ENCODE data around the gene NFIA. TPM values are rescaled to one million over a fixed set of nuclear protein-coding genes. Genes with fewer than 3 reads are reported as not detected.

NFIA gene
- total and polyA plus RNA-seq, 10 of the 15 experiments (the other 5 are each of a cell fraction or from before 2014, with no cell fraction given): 0.10 to 0.16 TPM; not detected in 8

DNA sequence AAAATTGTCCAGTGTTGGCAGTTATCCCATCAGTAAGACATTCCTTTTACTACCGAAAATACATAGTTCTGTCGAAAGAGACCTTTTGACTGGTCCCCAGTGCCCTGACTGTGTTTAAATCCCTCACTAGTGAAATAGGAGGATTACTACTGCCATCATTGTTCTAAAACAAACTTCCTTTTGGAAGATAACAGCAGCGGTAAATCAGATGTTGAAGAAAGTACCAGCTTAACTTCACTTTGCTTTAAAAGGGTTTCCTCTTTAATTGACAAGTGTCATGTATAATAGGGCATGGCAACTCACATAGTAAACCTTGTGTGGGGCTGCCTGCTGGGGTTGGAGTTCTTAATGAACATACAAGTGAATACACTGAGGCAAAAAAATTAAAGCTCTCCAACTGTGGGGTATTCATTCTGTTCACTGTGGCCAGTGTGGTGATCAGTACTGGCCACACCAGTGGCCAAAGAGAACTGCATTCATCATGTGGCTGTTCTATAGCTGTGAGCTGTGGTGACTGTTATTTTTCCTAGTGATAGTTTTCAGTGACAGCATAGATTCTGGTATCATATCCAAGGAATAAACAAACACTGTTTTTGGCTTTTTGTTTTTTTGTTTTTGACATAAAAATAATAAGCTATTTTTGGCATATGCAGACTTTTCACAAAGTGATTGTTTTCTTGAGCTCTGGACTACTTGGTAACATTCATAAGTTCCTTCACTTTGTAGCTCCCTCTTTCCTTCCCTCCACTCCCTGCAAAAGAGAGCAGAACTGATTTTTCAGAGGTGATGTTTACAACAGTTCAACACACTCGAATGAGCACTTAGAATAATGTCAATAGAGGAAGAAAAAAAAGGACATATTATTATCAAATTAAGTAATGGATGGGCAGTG lies 74.5 kb downstream of the NFIA start (continued):
- no peak for TF ChIP-seq NR2C1 (IDR thresholded peaks at IDR 0.05)

GRCh38 chr1:61157468-61157987 lies 75.2 kb downstream of the NFIA start:
- H3K36me3 ChIP-seq (ENCODE audit: control insufficient read depth in 2 of 2, insufficient read depth in 2 of 2, low read length in 1 of 2): no peaks in the 10 kb centered on the region
- no peaks in the 10 kb centered on the region for H3K79me2 ChIP-seq (ENCODE audit: control insufficient read depth, insufficient read depth, low read length)
- no TSS peak for BruUV-seq (replicated peaks)
- WGBS (ENCODE audit: insufficient coverage, insufficient replicate concordance, low lambda C conversion rate, missing lambda C conversion rate): 3% methylated on average over 3 of the region's 3 CpGs
- no peak overlapping the region for H2AFZ ChIP-seq (ENCODE audit: control insufficient read depth, low read depth, low read length)
- no peak overlapping the region for H3K27ac ChIP-seq (ENCODE audit: control insufficient read depth, insufficient read depth)
- H4K20me1 ChIP-seq (ENCODE audit: control insufficient read depth, insufficient read depth): no peaks in the 10 kb centered on the region
- H3K9ac ChIP-seq (ENCODE audit: control insufficient read depth, insufficient read depth, low read length): no peak overlapping the region
- DNase-seq (ENCODE audit: low read depth, low spot score) (no peak), ATAC-seq (no peak), FAIRE-seq (no peak)
- no peaks in the 10 kb centered on the region for H3K9me3 ChIP-seq (replicated peaks; ENCODE audit: control insufficient read depth, insufficient read depth, low read length)
- no peaks in the 10 kb centered on the region for H3K27me3 ChIP-seq (replicated peaks in 1 of 2; ENCODE audit: control insufficient read depth in 2 of 2, insufficient read depth in 2 of 2, low read length in 1 of 2)
- no peak overlapping the region for H3K4me3 ChIP-seq
- POLR2A ChIA-PET: no interaction called here
- intact Hi-C loops (cut with micrococcal nuclease; ENCODE audit: unreplicated experiment): no loop called here
- no peak overlapping the region for H3K4me2 ChIP-seq (ENCODE audit: control insufficient read depth, insufficient read depth)
- no peaks in the 10 kb centered on the region for H3K4me1 ChIP-seq (ENCODE audit: control insufficient read depth, insufficient read depth, low read length)
- TF ChIP-seq RFX5 (IDR thresholded peaks at IDR 0.05; ENCODE audit: low read depth, low read length) (no peak), IKZF2 (IDR thresholded peaks at IDR 0.05) (peak in 1 of 2 experiments; percentile 19; a peak in 1 of 4 replicates), EED (IDR thresholded peaks at IDR 0.05; ENCODE audit: low read depth) (no peak), TCF7 (IDR thresholded peaks at IDR 0.05; ENCODE audit: borderline replicate concordance) (no peak), IKZF1 (conservative IDR thresholded peaks at IDR 0.05) (0 out of 2 replicates have a peak, but pooled peaks have one; percentile 21), CHD1 (IDR thresholded peaks at IDR 0.05; ENCODE audit: low read depth, low read length) (no peak), ZNF274 (IDR thresholded peaks at IDR 0.05; ENCODE audit: insufficient read depth, insufficient read length) (no peak)
- CTCF ChIA-PET: interaction anchor here (1.2 kb wide), 1 partner anchor 17 kb away, joined by 3 read pairs; no protein-coding TSS in a partner anchor
- in situ Hi-C loops (cut with MboI): no loop called here
- RAD21 ChIA-PET (ENCODE audit: unreplicated experiment): no interaction called here
- SMC1A ChIA-PET (ENCODE audit: uncharacterized antibody, unreplicated experiment): interaction anchor here (1.2 to 1.5 kb wide), 2 partner anchors 8 to 88 kb away, joined by 3 read pairs; no protein-coding TSS in a partner anchor

Measured in GM12878 (cell line).